ENCODE measurements around the gene INSIG1.

Gene INSIG1

DNA sequence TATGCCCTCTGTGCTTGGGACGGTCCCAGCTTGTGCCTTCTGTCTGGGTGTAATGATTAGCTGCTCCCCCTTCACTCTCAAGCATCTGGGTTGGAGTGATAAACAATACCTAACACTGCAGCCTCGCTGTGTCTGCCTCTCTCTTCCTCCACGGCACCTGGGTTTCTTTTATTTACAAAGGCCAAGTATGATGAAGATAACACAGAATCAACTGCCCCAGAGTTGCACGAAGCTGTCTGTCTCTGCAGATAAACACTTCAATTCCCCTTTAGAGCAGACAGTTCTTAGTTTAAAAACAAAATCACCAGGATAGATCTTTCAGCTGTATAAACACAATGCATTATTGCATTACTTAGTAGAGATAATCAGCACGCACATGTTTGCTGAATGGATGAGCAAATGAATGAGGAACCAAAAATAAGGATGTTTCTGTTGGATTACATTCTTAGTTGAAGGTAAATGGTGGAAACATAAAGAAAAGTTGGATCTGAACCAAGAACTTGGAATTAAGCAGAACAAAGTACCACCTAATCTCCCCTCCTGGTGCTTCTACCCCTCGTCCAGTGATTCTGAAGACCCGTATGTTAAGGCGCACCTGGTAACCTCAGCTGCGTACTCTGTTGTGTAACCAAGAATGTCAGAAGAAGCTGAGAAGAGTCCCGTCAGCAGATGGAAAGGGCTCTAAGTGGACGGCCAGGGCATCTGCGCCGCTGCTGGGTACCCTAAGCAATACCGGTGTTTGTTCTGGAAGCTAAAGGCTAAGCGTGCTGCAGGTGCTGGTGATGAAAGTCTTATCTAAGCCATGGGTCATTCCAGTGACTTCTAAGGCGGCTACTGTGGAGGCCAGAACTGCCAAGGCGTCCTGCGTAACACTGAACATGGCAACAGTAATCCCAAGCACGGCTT lies 26.6 kb downstream of the INSIG1 start:
- POLR2A ChIA-PET = no interaction called here
- Histone ChIP-seq H3K9me3 (ENCODE audit: control insufficient read depth, insufficient read depth, low read depth, low read length) (no peaks in the 10 kb centered on the region), H3K36me3 (ENCODE audit: control insufficient read depth in 2 of 2, insufficient read depth in 1 of 2, low read length in 2 of 2) (no peaks in the 10 kb centered on the region), H3K27ac (ENCODE audit: extremely low read depth, low read depth, low read length) (no peak overlapping the region), H3K4me1 (ENCODE audit: control insufficient read depth, insufficient read depth, low read length) (no peaks in the 10 kb centered on the region), H3K4me3 (ENCODE audit: low read depth, low read length) (no peak overlapping the region)
- CTCF ChIA-PET = interaction anchor here (1.5 to 3.0 kb wide), 2 partner anchors 21 to 397 kb away, joined by 5 to 10 read pairs; no protein-coding TSS in a partner anchor
- TF ChIP-seq, protein P1, sequence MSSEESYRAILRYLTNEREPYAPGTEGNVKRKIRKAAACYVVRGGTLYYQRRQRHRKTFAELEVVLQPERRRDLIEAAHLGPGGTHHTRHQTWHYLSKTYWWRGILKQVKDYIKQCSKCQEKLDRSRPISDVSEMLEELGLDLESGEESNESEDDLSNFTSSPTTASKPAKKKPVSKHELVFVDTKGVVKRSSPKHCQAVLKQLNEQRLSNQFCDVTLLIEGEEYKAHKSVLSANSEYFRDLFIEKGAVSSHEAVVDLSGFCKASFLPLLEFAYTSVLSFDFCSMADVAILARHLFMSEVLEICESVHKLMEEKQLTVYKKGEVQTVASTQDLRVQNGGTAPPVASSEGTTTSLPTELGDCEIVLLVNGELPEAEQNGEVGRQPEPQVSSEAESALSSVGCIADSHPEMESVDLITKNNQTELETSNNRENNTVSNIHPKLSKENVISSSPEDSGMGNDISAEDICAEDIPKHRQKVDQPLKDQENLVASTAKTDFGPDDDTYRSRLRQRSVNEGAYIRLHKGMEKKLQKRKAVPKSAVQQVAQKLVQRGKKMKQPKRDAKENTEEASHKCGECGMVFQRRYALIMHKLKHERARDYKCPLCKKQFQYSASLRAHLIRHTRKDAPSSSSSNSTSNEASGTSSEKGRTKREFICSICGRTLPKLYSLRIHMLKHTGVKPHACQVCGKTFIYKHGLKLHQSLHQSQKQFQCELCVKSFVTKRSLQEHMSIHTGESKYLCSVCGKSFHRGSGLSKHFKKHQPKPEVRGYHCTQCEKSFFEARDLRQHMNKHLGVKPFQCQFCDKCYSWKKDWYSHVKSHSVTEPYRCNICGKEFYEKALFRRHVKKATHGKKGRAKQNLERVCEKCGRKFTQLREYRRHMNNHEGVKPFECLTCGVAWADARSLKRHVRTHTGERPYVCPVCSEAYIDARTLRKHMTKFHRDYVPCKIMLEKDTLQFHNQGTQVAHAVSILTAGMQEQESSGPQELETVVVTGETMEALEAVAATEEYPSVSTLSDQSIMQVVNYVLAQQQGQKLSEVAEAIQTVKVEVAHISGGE (tag by site-specific recombination; conservative IDR thresholded peaks at IDR 0.05; ENCODE audit: low read depth) = no peak
- TF ChIP-seq, protein P2, sequence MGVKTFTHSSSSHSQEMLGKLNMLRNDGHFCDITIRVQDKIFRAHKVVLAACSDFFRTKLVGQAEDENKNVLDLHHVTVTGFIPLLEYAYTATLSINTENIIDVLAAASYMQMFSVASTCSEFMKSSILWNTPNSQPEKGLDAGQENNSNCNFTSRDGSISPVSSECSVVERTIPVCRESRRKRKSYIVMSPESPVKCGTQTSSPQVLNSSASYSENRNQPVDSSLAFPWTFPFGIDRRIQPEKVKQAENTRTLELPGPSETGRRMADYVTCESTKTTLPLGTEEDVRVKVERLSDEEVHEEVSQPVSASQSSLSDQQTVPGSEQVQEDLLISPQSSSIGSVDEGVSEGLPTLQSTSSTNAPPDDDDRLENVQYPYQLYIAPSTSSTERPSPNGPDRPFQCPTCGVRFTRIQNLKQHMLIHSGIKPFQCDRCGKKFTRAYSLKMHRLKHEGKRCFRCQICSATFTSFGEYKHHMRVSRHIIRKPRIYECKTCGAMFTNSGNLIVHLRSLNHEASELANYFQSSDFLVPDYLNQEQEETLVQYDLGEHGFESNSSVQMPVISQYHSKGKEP (tag by site-specific recombination; IDR thresholded peaks at IDR 0.05) = no peak
- TF ChIP-seq WT1 (tag by site-specific recombination; IDR thresholded peaks at IDR 0.05) (no peak), ZNF335 (tag by site-specific recombination; conservative IDR thresholded peaks at IDR 0.05) (no peak), ZSCAN16 (tag by site-specific recombination; IDR thresholded peaks at IDR 0.05) (no peak)
- TF ChIP-seq, protein P3, sequence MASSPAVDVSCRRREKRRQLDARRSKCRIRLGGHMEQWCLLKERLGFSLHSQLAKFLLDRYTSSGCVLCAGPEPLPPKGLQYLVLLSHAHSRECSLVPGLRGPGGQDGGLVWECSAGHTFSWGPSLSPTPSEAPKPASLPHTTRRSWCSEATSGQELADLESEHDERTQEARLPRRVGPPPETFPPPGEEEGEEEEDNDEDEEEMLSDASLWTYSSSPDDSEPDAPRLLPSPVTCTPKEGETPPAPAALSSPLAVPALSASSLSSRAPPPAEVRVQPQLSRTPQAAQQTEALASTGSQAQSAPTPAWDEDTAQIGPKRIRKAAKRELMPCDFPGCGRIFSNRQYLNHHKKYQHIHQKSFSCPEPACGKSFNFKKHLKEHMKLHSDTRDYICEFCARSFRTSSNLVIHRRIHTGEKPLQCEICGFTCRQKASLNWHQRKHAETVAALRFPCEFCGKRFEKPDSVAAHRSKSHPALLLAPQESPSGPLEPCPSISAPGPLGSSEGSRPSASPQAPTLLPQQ (tag by site-specific recombination; IDR thresholded peaks at IDR 0.05) = no peak
- TF ChIP-seq, protein P4, sequence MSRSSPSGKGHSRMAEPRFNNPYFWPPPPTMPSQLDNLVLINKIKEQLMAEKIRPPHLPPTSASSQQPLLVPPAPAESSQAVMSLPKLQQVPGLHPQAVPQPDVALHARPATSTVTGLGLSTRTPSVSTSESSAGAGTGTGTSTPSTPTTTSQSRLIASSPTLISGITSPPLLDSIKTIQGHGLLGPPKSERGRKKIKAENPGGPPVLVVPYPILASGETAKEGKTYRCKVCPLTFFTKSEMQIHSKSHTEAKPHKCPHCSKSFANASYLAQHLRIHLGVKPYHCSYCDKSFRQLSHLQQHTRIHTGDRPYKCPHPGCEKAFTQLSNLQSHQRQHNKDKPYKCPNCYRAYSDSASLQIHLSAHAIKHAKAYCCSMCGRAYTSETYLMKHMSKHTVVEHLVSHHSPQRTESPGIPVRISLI (tag by site-specific recombination; IDR thresholded peaks at IDR 0.05) = no peak
- TF ChIP-seq, protein P5, sequence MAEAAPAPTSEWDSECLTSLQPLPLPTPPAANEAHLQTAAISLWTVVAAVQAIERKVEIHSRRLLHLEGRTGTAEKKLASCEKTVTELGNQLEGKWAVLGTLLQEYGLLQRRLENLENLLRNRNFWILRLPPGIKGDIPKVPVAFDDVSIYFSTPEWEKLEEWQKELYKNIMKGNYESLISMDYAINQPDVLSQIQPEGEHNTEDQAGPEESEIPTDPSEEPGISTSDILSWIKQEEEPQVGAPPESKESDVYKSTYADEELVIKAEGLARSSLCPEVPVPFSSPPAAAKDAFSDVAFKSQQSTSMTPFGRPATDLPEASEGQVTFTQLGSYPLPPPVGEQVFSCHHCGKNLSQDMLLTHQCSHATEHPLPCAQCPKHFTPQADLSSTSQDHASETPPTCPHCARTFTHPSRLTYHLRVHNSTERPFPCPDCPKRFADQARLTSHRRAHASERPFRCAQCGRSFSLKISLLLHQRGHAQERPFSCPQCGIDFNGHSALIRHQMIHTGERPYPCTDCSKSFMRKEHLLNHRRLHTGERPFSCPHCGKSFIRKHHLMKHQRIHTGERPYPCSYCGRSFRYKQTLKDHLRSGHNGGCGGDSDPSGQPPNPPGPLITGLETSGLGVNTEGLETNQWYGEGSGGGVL (tag by site-specific recombination; IDR thresholded peaks at IDR 0.05) = no peak

DNA sequence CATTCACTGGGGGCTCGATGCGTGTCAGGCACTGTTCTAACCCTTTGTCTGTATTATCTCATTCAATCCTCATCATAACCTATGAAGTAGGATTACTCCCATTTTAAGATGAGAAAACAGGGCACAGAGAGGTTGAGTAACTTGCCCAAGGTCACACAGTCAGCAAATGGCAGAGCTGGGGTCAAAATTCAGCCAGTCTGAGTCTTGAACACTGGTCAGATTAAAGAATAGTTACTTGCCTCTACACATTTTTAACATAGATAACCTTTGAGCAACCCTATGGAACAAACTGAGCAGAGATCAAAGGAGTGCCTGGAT lies 27.2 kb downstream of the INSIG1 start:
- no peak overlapping the region for H3K4me3 ChIP-seq (ENCODE audit: low read depth, low read length)
- ChIA-PET POLR2A (no interaction called here), CTCF (interaction anchor here (1.5 to 3.0 kb wide), 2 partner anchors 20 to 398 kb away, joined by 5 to 10 read pairs; no protein-coding TSS in a partner anchor)
- TF ChIP-seq ZNF549 (tag by site-specific recombination; IDR thresholded peaks at IDR 0.05) = no peak
- TF ChIP-seq ZNF768 (tag by site-specific recombination; IDR thresholded peaks at IDR 0.05) = 0 out of 2 replicates have a peak, but pooled peaks have one; percentile 26
- H3K27ac ChIP-seq (ENCODE audit: extremely low read depth, low read depth, low read length) = no peak overlapping the region
- H3K36me3 ChIP-seq (ENCODE audit: control insufficient read depth in 2 of 2, insufficient read depth in 1 of 2, low read length in 2 of 2) = no peaks in the 10 kb centered on the region
- no peaks in the 10 kb centered on the region for H3K4me1 ChIP-seq (ENCODE audit: control insufficient read depth, insufficient read depth, low read length)
- H3K9me3 ChIP-seq (ENCODE audit: control insufficient read depth, insufficient read depth, low read depth, low read length) = no peaks in the 10 kb centered on the region
